GM19023 (cell line): ENCODE data around the gene NR2E3.

Experiments
- ATAC-seq: cut with Tn5 transposase; IDR thresholded peaks from one replicate; pipeline ENCODE4 v1.9.1; 2021; ENCODE audit warnings: mild to moderate bottlenecking, moderate library complexity; ENCODE audit not compliant: unreplicated experiment

NR2E3 gene

GRCh38 chr15:71790081-71790480 is 20.3 kb upstream of the NR2E3 start:
- no peak for ATAC-seq

GRCh38 chr15:71791975-71792374 is 18.4 kb upstream of the NR2E3 start:
- no peak for ATAC-seq

- ATAC-seq: no peak
Observed at GRCh38 chr15:71792521-71792920, 17.8 kb upstream of the NR2E3 start.

GRCh38 chr15:71798641-71799040 is 11.7 kb upstream of the NR2E3 start:
- ATAC-seq: no peak

- ATAC-seq: no peak
Observed at GRCh38 chr15:71800190-71800589, 10.2 kb upstream of the NR2E3 start.

- ATAC-seq: no peak
Observed at GRCh38 chr15:71800835-71801745, 9.3 kb upstream of the NR2E3 start.

DNA sequence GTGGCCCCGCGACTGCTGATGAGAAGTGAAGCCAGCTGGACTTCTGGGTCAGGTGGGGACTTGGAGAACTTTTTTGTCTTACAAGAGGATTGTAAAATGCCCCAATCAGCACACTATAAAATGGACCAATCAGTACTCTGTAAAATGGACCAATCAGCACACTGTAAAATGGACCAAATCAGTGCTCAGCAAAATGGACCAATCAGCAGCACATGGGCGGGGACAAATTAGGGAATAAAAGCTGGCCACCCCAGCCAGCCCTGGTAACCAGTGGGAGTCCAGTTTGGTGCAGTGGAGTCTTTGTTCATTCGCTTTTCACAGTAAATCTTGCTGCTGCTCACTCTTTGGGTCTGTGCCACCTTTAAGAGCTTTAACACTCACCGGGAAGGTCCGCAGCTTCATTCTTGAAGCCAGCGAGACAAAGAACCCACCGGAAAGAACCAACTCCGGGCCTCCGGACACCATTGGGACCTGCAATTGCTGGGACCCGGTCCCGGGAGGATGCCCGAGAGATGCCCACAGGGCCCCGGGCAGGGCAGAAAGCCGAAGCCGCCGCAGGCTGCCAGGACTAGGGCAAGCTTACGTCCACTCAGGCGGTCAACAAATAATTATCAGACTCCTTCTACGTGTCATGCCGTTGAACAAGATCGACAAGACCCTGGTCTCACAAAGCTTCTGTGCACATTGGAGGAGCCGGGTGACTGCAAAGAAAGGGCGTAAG is 8.3 kb upstream of the NR2E3 start:
- no peak for ATAC-seq

- no peak for ATAC-seq
Observed at GRCh38 chr15:71802770-71803169, 7.6 kb upstream of the NR2E3 start.

DNA sequence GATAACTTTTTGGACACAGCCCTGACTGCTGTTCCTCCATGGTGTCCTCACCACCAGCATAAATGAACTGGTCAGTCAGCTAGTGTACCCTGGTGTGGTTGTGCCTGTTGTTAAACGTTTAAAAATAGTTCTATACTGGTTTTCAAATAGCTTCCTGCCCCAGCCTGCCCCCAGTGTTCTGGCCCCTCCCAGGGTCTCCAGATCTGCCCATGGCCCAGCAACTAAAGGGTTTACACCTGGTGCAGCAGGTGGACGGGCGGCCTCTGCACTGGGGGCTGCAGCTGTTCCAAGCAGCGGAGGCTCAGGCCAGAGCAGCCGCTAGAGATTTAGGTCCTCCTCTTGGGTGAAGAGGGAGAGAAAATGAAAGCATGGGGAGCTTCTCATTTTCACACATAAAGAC is 6.1 kb upstream of the NR2E3 start:
- ATAC-seq: no peak

- no peak for ATAC-seq
Observed at GRCh38 chr15:71804695-71805470, 5.5 kb upstream of the NR2E3 start.

DNA sequence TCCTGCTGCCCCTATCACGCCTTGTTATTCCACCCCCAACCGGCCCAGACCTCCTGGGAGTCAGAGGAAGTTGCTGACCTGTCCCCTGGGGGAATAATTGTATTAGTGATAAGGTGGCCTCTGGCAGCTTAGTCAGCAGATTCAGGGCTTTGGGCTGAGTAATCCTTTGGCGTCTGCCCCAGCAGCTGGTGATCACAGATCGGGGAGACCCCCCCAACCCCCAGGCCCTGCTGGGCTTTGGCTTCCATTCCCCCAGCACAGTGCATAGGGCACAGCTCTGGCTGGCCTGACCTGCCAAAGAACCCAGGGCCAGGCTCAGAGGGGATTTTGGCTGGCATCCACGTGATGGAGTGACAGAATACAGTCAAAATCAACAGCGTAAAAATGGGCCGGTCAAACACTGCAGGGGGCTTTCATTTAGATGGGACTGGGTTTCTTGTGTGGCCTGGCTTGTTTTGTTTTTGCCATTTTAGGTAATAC is 3.9 kb upstream of the NR2E3 start:
- ATAC-seq: no peak

DNA sequence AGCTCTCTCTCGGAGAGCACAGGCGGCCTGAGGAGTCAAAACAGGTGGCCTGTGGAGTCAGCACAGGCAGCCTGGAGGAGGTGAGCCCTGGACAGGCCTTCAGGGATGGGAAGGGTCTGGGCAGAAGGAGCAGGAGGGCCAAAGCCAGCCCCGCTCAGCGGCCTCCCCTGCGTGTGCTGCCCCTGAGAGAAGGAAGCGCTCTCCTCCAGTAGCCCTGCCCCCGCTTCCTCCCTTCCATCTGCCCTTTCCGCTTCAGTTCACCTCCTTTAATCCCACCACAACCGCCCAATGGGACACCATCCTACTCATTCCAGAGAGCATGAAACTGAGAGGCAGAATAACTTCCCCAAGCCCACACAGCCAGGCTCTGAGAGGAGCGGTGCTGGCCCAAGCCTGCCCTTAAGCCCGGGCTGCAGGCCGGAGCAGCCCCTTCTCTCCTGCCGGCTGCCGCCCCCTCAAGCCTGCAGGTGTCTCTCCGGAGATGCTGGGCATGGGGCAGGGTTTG is 3.2 kb upstream of the NR2E3 start:
- ATAC-seq: no peak

DNA sequence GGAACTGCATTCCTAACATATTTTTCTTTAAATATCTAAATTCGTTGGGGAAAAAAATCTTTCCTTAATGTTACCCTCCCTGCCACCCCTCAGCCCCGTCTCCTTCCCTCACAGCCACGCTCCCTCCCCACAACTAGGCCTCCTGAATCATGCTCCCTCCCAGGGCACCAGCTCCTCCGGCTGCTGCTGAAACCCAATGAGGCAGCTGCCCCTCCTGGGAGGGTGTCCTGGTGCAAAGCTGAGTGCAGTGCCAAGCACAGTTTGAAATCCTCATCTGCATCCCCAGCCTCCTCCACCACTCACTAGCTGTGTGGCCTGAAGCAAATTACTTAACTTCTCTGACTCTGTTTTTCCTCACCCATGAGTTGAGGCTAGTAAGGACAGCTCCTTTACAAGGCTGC is 2.7 kb upstream of the NR2E3 start:
- ATAC-seq: no peak

DNA sequence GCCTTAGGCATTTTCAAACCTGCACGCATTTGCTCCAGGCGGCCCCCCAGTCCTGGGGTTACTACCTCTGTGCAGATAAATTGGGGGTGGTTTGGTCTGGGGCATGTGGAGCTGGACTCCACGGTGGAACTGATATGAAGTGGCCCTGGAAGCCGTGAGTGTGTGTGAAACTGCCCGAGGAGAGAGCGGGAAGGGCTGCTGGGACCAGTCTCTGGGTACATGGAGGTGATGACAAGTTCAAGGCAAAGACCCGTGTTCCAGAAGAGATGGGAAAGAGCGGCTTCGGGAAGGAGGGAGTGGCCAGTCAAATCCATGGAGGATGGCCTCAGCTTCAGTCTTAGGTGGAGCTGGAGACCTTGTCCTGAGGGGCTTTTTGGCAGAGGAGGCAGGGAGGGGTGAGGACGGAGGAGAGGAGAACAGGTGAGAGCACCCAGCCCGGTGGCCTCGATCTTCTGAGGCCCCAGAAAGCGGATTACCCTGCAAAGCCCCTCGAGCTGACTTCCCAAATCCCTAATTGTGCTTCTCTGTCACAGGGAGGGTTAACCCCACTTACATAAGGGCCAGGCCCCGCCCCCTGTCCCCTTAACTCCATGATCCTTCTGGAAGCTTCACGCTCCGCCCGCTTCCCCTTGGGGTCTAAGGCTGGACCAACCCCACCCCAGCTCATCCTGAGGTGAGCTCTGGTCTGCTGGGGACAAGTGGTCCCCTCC is 1.9 kb upstream of the NR2E3 start:
- no peak for ATAC-seq

- no peak for ATAC-seq
Observed at GRCh38 chr15:71809346-71809745, 1.0 kb upstream of the NR2E3 start.

DNA sequence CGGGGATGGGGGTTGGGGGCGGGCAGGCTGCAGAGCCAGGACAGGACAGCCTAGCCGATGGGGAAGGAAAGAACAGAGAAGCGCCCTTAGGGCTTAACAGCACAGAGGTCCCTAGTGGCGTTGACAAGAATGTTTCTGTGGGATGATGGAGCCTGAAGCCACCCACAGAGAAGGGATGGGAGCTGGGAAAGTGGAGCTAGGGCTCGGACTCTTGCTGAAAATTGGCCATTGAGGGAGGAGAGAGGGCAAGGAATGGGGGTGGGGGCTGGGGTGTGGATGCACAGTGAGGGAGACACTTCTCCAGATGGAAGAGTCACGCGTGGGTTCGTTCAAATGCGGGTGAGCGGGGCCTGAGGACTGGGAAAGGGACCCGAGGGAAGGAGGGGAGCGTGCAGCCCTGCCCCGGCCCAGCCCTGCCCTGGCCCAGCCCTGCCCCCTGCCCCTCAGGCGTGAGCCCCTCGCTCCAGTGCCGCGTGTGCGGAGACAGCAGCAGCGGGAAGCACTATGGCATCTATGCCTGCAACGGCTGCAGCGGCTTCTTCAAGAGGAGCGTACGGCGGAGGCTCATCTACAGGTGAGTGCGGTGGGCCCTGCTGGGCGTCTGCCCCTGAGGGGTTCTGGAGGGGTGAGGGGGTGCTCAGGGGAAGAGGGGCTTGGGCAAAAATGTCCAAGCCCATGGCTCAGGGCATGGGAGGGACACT is 832 bp downstream of the NR2E3 start:
- ATAC-seq: no peak

GRCh38 chr15:71811752-71812735 is 1.7 kb downstream of the NR2E3 start:
- ATAC-seq: no peak

DNA sequence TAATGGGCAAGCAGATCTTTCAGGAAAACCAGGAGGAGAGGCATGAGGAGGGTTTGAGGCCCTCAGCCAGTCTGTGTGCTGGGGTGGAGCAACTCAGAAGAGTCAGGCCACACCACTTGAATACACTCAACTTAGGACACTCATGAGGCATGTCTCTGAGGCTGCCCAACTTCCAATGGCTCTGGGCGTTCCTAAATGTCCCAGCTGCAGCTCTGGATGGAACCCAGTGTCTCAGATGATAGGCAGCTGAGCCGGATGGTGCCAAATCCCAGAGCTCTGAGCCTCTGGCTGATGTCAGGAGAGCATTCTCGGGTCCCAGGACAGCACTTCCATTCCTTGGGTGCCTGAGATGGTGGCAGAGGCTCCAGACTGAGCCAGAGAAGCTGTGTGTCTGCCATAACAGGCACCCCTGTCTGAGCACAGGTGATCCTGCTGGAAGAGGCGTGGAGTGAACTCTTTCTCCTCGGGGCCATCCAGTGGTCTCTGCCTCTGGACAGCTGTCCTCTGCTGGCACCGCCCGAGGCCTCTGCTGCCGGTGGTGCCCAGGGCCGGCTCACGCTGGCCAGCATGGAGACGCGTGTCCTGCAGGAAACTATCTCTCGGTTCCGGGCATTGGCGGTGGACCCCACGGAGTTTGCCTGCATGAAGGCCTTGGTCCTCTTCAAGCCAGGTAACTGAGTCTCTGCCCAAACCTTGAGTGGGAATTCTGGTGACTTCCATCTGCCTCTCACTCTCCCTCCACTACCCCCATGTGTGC is 2.8 kb downstream of the NR2E3 start:
- no peak for ATAC-seq
